ENCODE data around the gene CYB5D1. TPM values are rescaled to one million over a fixed set of nuclear protein-coding genes. Genes with fewer than 3 reads are reported as not detected.
A peak's percentile ranks its signal among the peaks of the same experiment; 100 is the strongest.

Gene CYB5D1
- total and polyA plus RNA-seq, 2 of the 8 experiments (the other 6 are each of a cell fraction or from before 2014, with no cell fraction given) = 11.0 to 18.0 TPM

DNA sequence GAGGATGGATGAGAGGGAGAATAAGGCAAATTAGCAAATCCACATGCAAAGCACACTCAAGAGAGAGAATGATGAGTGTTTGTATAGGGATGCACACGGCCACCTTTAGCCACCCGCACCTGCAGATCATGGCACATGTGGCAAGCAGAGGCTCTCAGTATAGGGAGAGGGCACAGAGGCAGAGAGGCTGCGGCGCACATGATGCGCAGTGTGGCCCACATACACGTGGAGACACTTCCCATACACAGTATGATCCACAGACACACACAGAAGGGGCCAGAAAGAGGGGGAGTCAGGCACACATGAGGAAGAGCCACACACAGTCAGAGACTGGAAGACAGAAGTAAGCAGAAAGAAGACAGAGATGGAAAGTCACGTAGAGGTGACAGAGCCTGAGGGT is 24.3 kb downstream of the CYB5D1 start:
- H3K4me3 ChIP-seq (ENCODE audit: extremely low read depth in 1 of 4, insufficient read depth in 2 of 4, low read depth in 3 of 4, low read length in 4 of 4) = no peak overlapping the region
- no peak overlapping the region for H3K4me2 ChIP-seq (ENCODE audit: insufficient read depth in 1 of 2, low read depth in 2 of 2, low read length in 2 of 2)
- H3K36me3 ChIP-seq (ENCODE audit: control insufficient read depth in 2 of 4, insufficient read depth in 4 of 4, low read length in 3 of 4) = peaks cover 3 to 10% (median 5%) of the 10 kb centered on the region in 4 experiments; a peak in 5 of 8 replicates
- H4K5ac ChIP-seq (ENCODE audit: insufficient read length, low read depth, low read length) = no peak overlapping the region
- no peak overlapping the region for H3K23ac ChIP-seq (ENCODE audit: insufficient read length)
- H2BK15ac ChIP-seq (ENCODE audit: low read length) = no peak overlapping the region
- no peak overlapping the region for H2BK5ac ChIP-seq (ENCODE audit: low read depth, low read length)
- peak overlapping the region; percentile 16; the same call in 1 of the 2 replicates for H2AK5ac ChIP-seq (ENCODE audit: low read depth, low read length)
- H3K18ac ChIP-seq (ENCODE audit: extremely low read depth, low read length) = no peak overlapping the region
- no peaks in the 10 kb centered on the region for H4K20me1 ChIP-seq (replicated peaks in 1 of 2; ENCODE audit: control insufficient read depth in 1 of 2, insufficient read depth in 2 of 2, low read length in 2 of 2)
- H3K9me3 ChIP-seq (ENCODE audit: insufficient read depth in 2 of 2, low read depth in 1 of 2, low read length in 1 of 2) = no peaks in the 10 kb centered on the region
- no peak overlapping the region for H3K27ac ChIP-seq (ENCODE audit: low read depth, low read length)
- 87% methylated on average over 7 of the region's 7 CpGs; no CpG with 5 or more reads in 1 of the 2 experiments for WGBS, 2 experiments (ENCODE audit: extremely low coverage in 1 of 2, insufficient coverage in 1 of 2, insufficient read length in 1 of 2, insufficient replicate concordance in 2 of 2, low coverage in 1 of 2, low lambda C conversion rate in 2 of 2, missing lambda C conversion rate in 1 of 2)
- peaks cover 0 to 10% (median 3%) of the 10 kb centered on the region in 4 experiments; a peak in 3 of 7 replicates for H3K27me3 ChIP-seq (replicated peaks in 1 of 4; ENCODE audit: control insufficient read depth in 3 of 4, extremely low read depth in 1 of 4, insufficient read depth in 3 of 4, low read length in 3 of 4)
- ChIA-PET CTCF (ENCODE audit: partially characterized antibody) (interaction anchor here (1.3 kb wide), 2 partner anchors 20 to 23 kb away, joined by 3 to 5 read pairs; no protein-coding TSS in a partner anchor), POLR2A (ENCODE audit: partially characterized antibody) (no interaction called here)
- no peak overlapping the region for H2AFZ ChIP-seq (ENCODE audit: low read length)
- FAIRE-seq (no peak), DNase-seq (ENCODE audit: low read depth in 1 of 2, low spot score in 2 of 2) (no peak)
- H2BK120ac ChIP-seq (replicated peaks; ENCODE audit: low read depth, low read length) = no peak overlapping the region
- peaks cover 15% of the 10 kb centered on the region; the same call in 1 of the 2 replicates for H3K23me2 ChIP-seq (ENCODE audit: low read depth, low read length)
- no peak overlapping the region for H3K4ac ChIP-seq (replicated peaks; ENCODE audit: insufficient read length, low read depth, low read length)
- H3K14ac ChIP-seq (ENCODE audit: insufficient read length) = no peak overlapping the region
- H2BK12ac ChIP-seq (ENCODE audit: low read depth, low read length) = no peak overlapping the region
- no peaks in the 10 kb centered on the region for H3K79me2 ChIP-seq (ENCODE audit: control insufficient read depth in 1 of 2, insufficient read depth in 2 of 2, low read length in 2 of 2)
- no peak overlapping the region for H3K9ac ChIP-seq (replicated peaks in 1 of 4; ENCODE audit: extremely low read depth in 1 of 4, low read depth in 3 of 4, low read length in 3 of 4)
- H3K79me1 ChIP-seq (ENCODE audit: low read depth, low read length) = no peaks in the 10 kb centered on the region
- H4K91ac ChIP-seq (replicated peaks; ENCODE audit: insufficient read length, low read length) = no peak overlapping the region
- no peak overlapping the region for H3K56ac ChIP-seq (replicated peaks; ENCODE audit: insufficient read length, low read depth, low read length)
- peaks cover 0 to 8% (median 4%) of the 10 kb centered on the region in 4 experiments; a peak in 5 of 7 replicates for H3K4me1 ChIP-seq (replicated peaks in 1 of 4; ENCODE audit: control insufficient read depth in 3 of 4, insufficient read depth in 4 of 4, low read length in 3 of 4)
- no peak overlapping the region for H2BK20ac ChIP-seq (ENCODE audit: low read length)
- H4K8ac ChIP-seq (ENCODE audit: extremely low read depth, insufficient read depth, low read length) = no peak overlapping the region
- TF ChIP-seq, protein P1, sequence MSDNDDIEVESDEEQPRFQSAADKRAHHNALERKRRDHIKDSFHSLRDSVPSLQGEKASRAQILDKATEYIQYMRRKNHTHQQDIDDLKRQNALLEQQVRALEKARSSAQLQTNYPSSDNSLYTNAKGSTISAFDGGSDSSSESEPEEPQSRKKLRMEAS (IDR thresholded peaks at IDR 0.05) = no peak
- TF ChIP-seq, protein P2, sequence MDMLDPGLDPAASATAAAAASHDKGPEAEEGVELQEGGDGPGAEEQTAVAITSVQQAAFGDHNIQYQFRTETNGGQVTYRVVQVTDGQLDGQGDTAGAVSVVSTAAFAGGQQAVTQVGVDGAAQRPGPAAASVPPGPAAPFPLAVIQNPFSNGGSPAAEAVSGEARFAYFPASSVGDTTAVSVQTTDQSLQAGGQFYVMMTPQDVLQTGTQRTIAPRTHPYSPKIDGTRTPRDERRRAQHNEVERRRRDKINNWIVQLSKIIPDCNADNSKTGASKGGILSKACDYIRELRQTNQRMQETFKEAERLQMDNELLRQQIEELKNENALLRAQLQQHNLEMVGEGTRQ (IDR thresholded peaks at IDR 0.05; ENCODE audit: low read length) = no peak
- TF ChIP-seq CHD1 (IDR thresholded peaks at IDR 0.05; ENCODE audit: low read depth, low read length) = no peak
- no peak for TF ChIP-seq BRCA1 (IDR thresholded peaks at IDR 0.05; ENCODE audit: low read depth, low read length)
- TF ChIP-seq CREB1 (IDR thresholded peaks at IDR 0.05) = no peak
- no peak for TF ChIP-seq TAF7 (optimal IDR thresholded peaks at IDR 0.05; ENCODE audit: borderline replicate concordance, low read depth, low read length)

Data from H1 (cell line).